Kidney (tissue), 14 donors: ENCODE measurements around the gene DLG2. TPM values are rescaled to one million over a fixed set of nuclear protein-coding genes. Genes with fewer than 3 reads are reported as not detected.

Experiments used
- DNase-seq, 5 donors: peaks; one replicate each; pipeline ENCODE4 v3.0.0-alpha.2; 2013 to 2020
- FAIRE-seq: peaks from 2 replicates; lab custom pipeline; 2012; peaks lifted over from hg19 to GRCh38; lab: Jason Lieb, UNC
- H3K27ac ChIP-seq, 2 donors: one replicate each; pipeline ENCODE4 v1.7.0; 2013; ENCODE audit warnings: low read depth in 2 of 2, low read length in 2 of 2, inconsistent platforms in 1 of 2
- H3K27me3 ChIP-seq: one replicate; pipeline ENCODE4 v1.7.1; 2013; ENCODE audit warnings: low read length, inconsistent platforms; ENCODE audit not compliant: control insufficient read depth, insufficient read depth
- H3K36me3 ChIP-seq, 3 donors: one replicate each; pipeline versions ENCODE4 v1.7.0 to v1.7.1; 2013; ENCODE audit warnings: low read length in 3 of 3, control low read depth in 1 of 3, inconsistent platforms in 1 of 3; ENCODE audit not compliant: insufficient read depth in 3 of 3, control insufficient read depth in 2 of 3
- H3K4me1 ChIP-seq, 3 donors: one replicate each; pipeline versions ENCODE4 v1.7.0 to v1.7.1; 2013; ENCODE audit warnings: low read length in 3 of 3, inconsistent platforms in 1 of 3, low read depth in 1 of 3; ENCODE audit not compliant: control insufficient read depth in 2 of 3, insufficient read depth in 2 of 3
- H3K4me3 ChIP-seq, 3 donors: one replicate each; pipeline versions ENCODE4 v1.7.0 to v1.8.1; 2013; ENCODE audit warnings: low read length in 3 of 3, control low read depth in 1 of 3, inconsistent platforms in 1 of 3
- H3K9ac ChIP-seq, 3 donors: one replicate each; pipeline versions ENCODE4 v1.7.0 to v1.7.1; 2013; ENCODE audit warnings: low read length in 3 of 3, control low read depth in 1 of 3, inconsistent platforms in 1 of 3
- H3K9me3 ChIP-seq, 3 donors: one replicate each; pipeline versions ENCODE4 v1.7.0 to v1.7.1; 2013; ENCODE audit warnings: low read length in 3 of 3, control low read depth in 1 of 3, inconsistent platforms in 1 of 3; ENCODE audit not compliant: control insufficient read depth in 2 of 3, insufficient read depth in 1 of 3
- CTCF ChIP-seq: IDR thresholded peaks from 3 replicates; pipeline ENCODE4 v1.5.1; 2012; ENCODE audit warnings: mild to moderate bottlenecking, moderate library complexity, borderline replicate concordance; ENCODE audit not compliant: insufficient read depth; ENCODE audit errors: extremely low read depth
- intact Hi-C: fragments of 100-400 bp; cut with DNase I; formaldehyde crosslinking; loops from one replicate; pipeline ENCODE4 v1.11.1; 2022
- polyA plus RNA-seq: library from polyadenylated mRNA; stranded (reverse); fragments of 350-450 nt; fragmentation: Illumina TruSeq; extraction: RNeasy Lipid Tissue Mini Kit (QIAGEN cat#74804); gene quantifications from one replicate; pipeline ENCODE4 v1.2.3, GENCODE V29; 2014; ENCODE audit warnings: low read depth, low replicate concordance; ENCODE audit not compliant: insufficient read depth
- total RNA-seq: library from RNA; stranded (reverse); fragmentation: NEBNext Ultra II Directional; extraction: Animal tissue kit (Norgen Biotek cat#: 25700); gene quantifications from one replicate; pipeline ENCODE4 v1.2.1, GENCODE V29; 2021
- donor health status: control.
- donor health status: control.
- donor health status: control.
- donor health status: control.
- donor health status: control.
- donor health status: DM: yes; HTN: yes; CAD: no.
- donor health status: Normal renal cell carcinoma (clear cell type).

Gene DLG2
- total and polyA plus RNA-seq, 2 donors from 2014 or later, result 2.9 to 7.2 TPM

- H3K9me3 ChIP-seq, result no peaks in the 10 kb centered on the region
- no peak overlapping the region for H3K27ac ChIP-seq
- H3K4me3 ChIP-seq, result no peak overlapping the region
- H3K27me3 ChIP-seq, result no peaks in the 10 kb centered on the region
- intact Hi-C loops, result no loop called here
- H3K4me1 ChIP-seq, result no peaks in the 10 kb centered on the region
- FAIRE-seq (no peak), DNase-seq (no peak)
- H3K9ac ChIP-seq, result no peak overlapping the region
- TF ChIP-seq CTCF, result no peak
- no peaks in the 10 kb centered on the region for H3K36me3 ChIP-seq
These were observed 740.8 kb downstream of the DLG2 start for GRCh38 chr11:84886344-84886743.

- DNase-seq (no peak), FAIRE-seq (no peak)
- Histone ChIP-seq H3K36me3 (no peaks in the 10 kb centered on the region), H3K27me3 (no peaks in the 10 kb centered on the region), H3K9me3 (no peaks in the 10 kb centered on the region), H3K27ac (no peak overlapping the region), H3K9ac (no peak overlapping the region), H3K4me3 (no peak overlapping the region), H3K4me1 (no peaks in the 10 kb centered on the region)
- TF ChIP-seq CTCF, result no peak
- intact Hi-C loops, result no loop called here
These were observed 742.3 kb downstream of the DLG2 start for GRCh38 chr11:84884836-84885235.

GRCh38 chr11:84882056-84882455 lies 745.1 kb downstream of the DLG2 start:
- intact Hi-C loops, result no loop called here
- Histone ChIP-seq H3K4me3 (no peak overlapping the region), H3K27me3 (no peaks in the 10 kb centered on the region), H3K27ac (no peak overlapping the region), H3K4me1 (no peaks in the 10 kb centered on the region), H3K9me3 (no peaks in the 10 kb centered on the region), H3K9ac (no peak overlapping the region), H3K36me3 (no peaks in the 10 kb centered on the region)
- no peak for TF ChIP-seq CTCF
- DNase-seq (no peak), FAIRE-seq (no peak)

- no peak for FAIRE-seq
These were observed 756.0 kb downstream of the DLG2 start for GRCh38 chr11:84871116-84871515.

More at GRCh38 chr11:84871116-84871515, 756.0 kb downstream of the DLG2 start:
- Histone ChIP-seq H3K9me3 (no peaks in the 10 kb centered on the region), H3K9ac (no peak overlapping the region), H3K36me3 (no peaks in the 10 kb centered on the region), H3K4me1 (no peaks in the 10 kb centered on the region), H3K4me3 (no peak overlapping the region), H3K27me3 (no peaks in the 10 kb centered on the region), H3K27ac (no peak overlapping the region)
- DNase-seq, result no peak
- TF ChIP-seq CTCF, result no peak
- intact Hi-C loops, result no loop called here
